Activated CD8-positive, alpha-beta T cell treated with anti-CD3 and anti-CD28 coated beads for 36 hours (primary cell): ENCODE results near the gene PPM1K. TPM values are rescaled to one million over a fixed set of nuclear protein-coding genes. Genes with fewer than 3 reads are reported as not detected.

ENCODE experiments used
- ATAC-seq: fragments of 200-7000 bp; cut with Tn5 transposase; one replicate; pipeline ENCODE4 v1.10.0; 2021; ENCODE audit warnings: mild to moderate bottlenecking, moderate library complexity
- CTCF ChIA-PET: fragments of 350-600 bp; sonication (Branson Sonifier 250); formaldehyde crosslinking; loops from one replicate; lab custom pipeline; 2021; ENCODE audit warnings: antibody characterized with exemption; lab: Charles Lee
- POLR2A ChIA-PET: fragments of 350-600 bp; sonication (Branson Sonifier 250); formaldehyde crosslinking; loops from one replicate; lab custom pipeline; 2021; ENCODE audit warnings: antibody characterized with exemption; lab: Charles Lee
- DNase-seq: peaks from one replicate; pipeline ENCODE4 v3.0.0-alpha.2; 2020
- H3K27ac Mint-ChIP-seq: one replicate; pipeline ENCODE4 v1.8.0; 2021; ENCODE audit warnings: mild to moderate bottlenecking, mixed read lengths
- H3K27me3 Mint-ChIP-seq: one replicate; pipeline ENCODE4 v1.8.0; 2021; ENCODE audit warnings: mixed read lengths
- H3K36me3 Mint-ChIP-seq: one replicate; pipeline ENCODE4 v1.8.0; 2021; ENCODE audit warnings: low read depth, mixed read lengths
- H3K4me1 Mint-ChIP-seq: one replicate; pipeline ENCODE4 v1.8.0; 2021; ENCODE audit warnings: low read depth, mixed read lengths
- H3K4me3 Mint-ChIP-seq: one replicate; pipeline ENCODE4 v1.8.0; 2021; ENCODE audit warnings: mild to moderate bottlenecking, moderate library complexity, mixed read lengths
- H3K9me3 Mint-ChIP-seq: one replicate; pipeline ENCODE4 v1.8.0; 2021; ENCODE audit warnings: mixed read lengths
- CTCF ChIP-seq: fragments of 200-600 bp; IDR thresholded peaks from one replicate; pipeline ENCODE4 v1.8.0; 2022; ENCODE audit warnings: antibody characterized with exemption, mild to moderate bottlenecking
- intact Hi-C: fragments of 100-400 bp; cut with micrococcal nuclease; formaldehyde crosslinking; loops from one replicate; pipeline ENCODE4 v1.10.0; 2022
- total RNA-seq, 2 experiments: library from RNA; stranded (reverse); gene quantifications; one replicate each; pipeline ENCODE4 v1.2.3, GENCODE V29; 2021

The PPM1K gene
- total RNA-seq, 2 experiments from 2014 or later, result 46.1 to 57.5 TPM

GRCh38 chr4:88286897-88287296, 2.5 kb upstream of the PPM1K start:
- H3K9me3 Mint-ChIP-seq, result no peaks in the 10 kb centered on the region
- ATAC-seq (no peak), DNase-seq (no peak)
- CTCF ChIA-PET, result interaction anchor here (0.8 to 2.0 kb wide), 4 partner anchors 68 to 229 kb away, joined by 3 to 5 read pairs (median 4); no protein-coding TSS in a partner anchor
- intact Hi-C loops, result loop anchor here (10.0 kb wide), 1 partner anchor 168 kb away; the partner anchor contains the start of gene HERC5
- no peak for TF ChIP-seq CTCF
- H3K4me1 Mint-ChIP-seq, result peaks cover 14% of the 10 kb centered on the region
- no peak overlapping the region for H3K27ac Mint-ChIP-seq
- H3K4me3 Mint-ChIP-seq, result no peak overlapping the region
- H3K36me3 Mint-ChIP-seq, result peaks cover 12% of the 10 kb centered on the region
- no peaks in the 10 kb centered on the region for H3K27me3 Mint-ChIP-seq
- POLR2A ChIA-PET, result interaction anchor here (1.1 kb wide), 1 partner anchor 24 kb away, joined by 3 read pairs; no protein-coding TSS in a partner anchor

GRCh38 chr4:88285235-88285653, 883 bp upstream of the PPM1K start:
- H3K4me1 Mint-ChIP-seq, result peaks cover 26% of the 10 kb centered on the region
- ATAC-seq (no peak), DNase-seq (no peak)
- H3K27ac Mint-ChIP-seq, result peak overlapping the region; percentile 77
- no peaks in the 10 kb centered on the region for H3K27me3 Mint-ChIP-seq
- ChIA-PET POLR2A (interaction anchor here (3.6 kb wide), 1 partner anchor 13 kb away, joined by 13 read pairs; no protein-coding TSS in a partner anchor), CTCF (interaction anchor here (1.1 to 2.1 kb wide), 5 partner anchors 13 to 93 kb away, joined by 3 to 8 read pairs (median 4); partner anchors contain the start of gene HERC6)
- H3K36me3 Mint-ChIP-seq, result peaks cover 25% of the 10 kb centered on the region
- intact Hi-C loops, result loop anchor here (2.0 to 10.0 kb wide), 2 partner anchors 98 to 170 kb away; partner anchors contain the start of gene HERC5
- peak overlapping the region; percentile 92 for H3K4me3 Mint-ChIP-seq
- H3K9me3 Mint-ChIP-seq, result no peaks in the 10 kb centered on the region
- TF ChIP-seq CTCF, result no peak

GRCh38 chr4:88283661-88284438, 511 bp downstream of the PPM1K start:
- ChIA-PET POLR2A (interaction anchor here (0.6 to 3.6 kb wide), 13 partner anchors 8 to 310 kb away, joined by 3 to 13 read pairs (median 3); partner anchors contain the start of gene HERC5), CTCF (interaction anchor here (0.7 to 2.1 kb wide), 10 partner anchors 14 to 232 kb away, joined by 3 to 8 read pairs (median 4); partner anchors contain the start of gene HERC5)
- peaks cover 28% of the 10 kb centered on the region for H3K36me3 Mint-ChIP-seq
- no peak for TF ChIP-seq CTCF
- peak; percentile 75 for DNase-seq
- no peaks in the 10 kb centered on the region for H3K27me3 Mint-ChIP-seq
- intact Hi-C loops, result loop anchor here (2.0 to 10.0 kb wide), 2 partner anchors 99 to 171 kb away; partner anchors contain the start of gene HERC5
- peaks cover 37% of the 10 kb centered on the region for H3K4me1 Mint-ChIP-seq
- peak overlapping the region; percentile 100 for H3K27ac Mint-ChIP-seq
- ATAC-seq, result peak; percentile 35
- H3K9me3 Mint-ChIP-seq, result no peaks in the 10 kb centered on the region
- peak overlapping the region; percentile 92 for H3K4me3 Mint-ChIP-seq

- intact Hi-C loops, result loop anchor here (10.0 kb wide), 1 partner anchor 174 kb away; the partner anchor contains the start of gene HERC5
- ATAC-seq (no peak), DNase-seq (no peak)
- Mint-ChIP-seq H3K36me3 (peaks cover 49% of the 10 kb centered on the region), H3K27me3 (no peaks in the 10 kb centered on the region), H3K9me3 (no peaks in the 10 kb centered on the region), H3K27ac (peak overlapping the region; percentile 66), H3K4me3 (peak overlapping the region; percentile 26), H3K4me1 (peaks cover 54% of the 10 kb centered on the region)
- POLR2A ChIA-PET, result no interaction called here
- CTCF ChIA-PET, result interaction anchor here (0.6 to 1.7 kb wide), 2 partner anchors 26 to 235 kb away, joined by 4 read pairs; no protein-coding TSS in a partner anchor
- no peak for TF ChIP-seq CTCF
Measured at GRCh38 chr4:88280228-88280795, 4.0 kb downstream of the PPM1K start.
